Suprapubic skin (tissue), 4 donors: ENCODE results near the gene HERC3. TPM values are rescaled to one million over a fixed set of nuclear protein-coding genes. Genes with fewer than 3 reads are reported as not detected.
"Not testable (repeated sequence)": the region's sequence is repeated elsewhere in the genome, so short reads cannot be mapped to it uniquely, and the experiment has no call there.

ENCODE experiments used
- DNase-seq, 2 donors: peaks; one replicate each; pipeline ENCODE4 v3.0.0-alpha.2; 2019; ENCODE audit warnings: low spot score in 2 of 2
- H3K27ac ChIP-seq: fragments of 200-600 bp; sonication (generic); one replicate; pipeline ENCODE4 v1.5.1; 2019
- H3K27me3 ChIP-seq: fragments of 200-600 bp; sonication (generic); one replicate; pipeline ENCODE4 v1.5.1; 2019
- H3K36me3 ChIP-seq: fragments of 200-600 bp; sonication (generic); one replicate; pipeline ENCODE4 v1.5.1; 2019
- H3K4me1 ChIP-seq: fragments of 200-600 bp; sonication (generic); one replicate; pipeline ENCODE4 v1.5.1; 2019
- H3K4me3 ChIP-seq: fragments of 200-600 bp; sonication (generic); one replicate; pipeline ENCODE4 v1.5.1; 2019; ENCODE audit warnings: mild to moderate bottlenecking
- H3K9me3 ChIP-seq: fragments of 200-600 bp; sonication (generic); one replicate; pipeline ENCODE4 v1.5.1; 2019
- CTCF ChIP-seq, 2 donors: fragments of 200-600 bp in 1 of 2; fragments of 450-650 bp in 1 of 2; sonication (generic) in 1 of 2; IDR thresholded peaks; one replicate each; pipeline ENCODE4 v1.5.1; 2016 to 2019; ENCODE audit warnings: antibody characterized with exemption in 2 of 2, mild to moderate bottlenecking in 1 of 2, moderate library complexity in 1 of 2
- EP300 ChIP-seq: sonication (generic); formaldehyde crosslinking; IDR thresholded peaks from one replicate; pipeline ENCODE4 v1.6.1; 2017; ENCODE audit warnings: antibody characterized with exemption
- POLR2A ChIP-seq, 2 donors: fragments of 450-650 bp; IDR thresholded peaks; one replicate each; pipeline ENCODE4 v1.6.1; 2017; ENCODE audit warnings: antibody characterized with exemption in 2 of 2, mild to moderate bottlenecking in 2 of 2, moderate library complexity in 2 of 2
- POLR2AphosphoS5 ChIP-seq, 3 donors: sonication (generic); formaldehyde crosslinking; IDR thresholded peaks; one replicate each; pipeline ENCODE4 v1.6.1; 2017; ENCODE audit warnings: antibody characterized with exemption in 3 of 3
- WGBS: methylation state at CpG from one replicate; pipeline ENCODE4 v1.1.5; 2018; 5-methylcytosine and 5-hydroxymethylcytosine counted together
- total RNA-seq, 4 donors: library from RNA; depleted of rRNA; stranded (reverse); fragments of >200 nt; gene quantifications; one replicate each; pipeline ENCODE4 v1.1.0, GENCODE V29; 2016

The HERC3 gene
- total RNA-seq, 4 donors from 2014 or later = 41.6 to 110 (median 48.0) TPM

GRCh38 chr4:88609387-88609786 lies 17.1 kb downstream of the HERC3 start:
- H3K36me3 ChIP-seq = peaks cover 29% of the 10 kb centered on the region

GRCh38 chr4:88609794-88610193 lies 17.5 kb downstream of the HERC3 start:
- not testable (repeated sequence) for H3K4me3 ChIP-seq, H3K9me3 ChIP-seq, H3K27me3 ChIP-seq, DNase-seq
- peak overlapping the region; percentile 89 for H3K27ac ChIP-seq
- peaks cover 59% of the 10 kb centered on the region for H3K4me1 ChIP-seq
- 98% methylated on average over 5 of the region's 5 CpGs for WGBS
- peaks cover 29% of the 10 kb centered on the region for H3K36me3 ChIP-seq

More at GRCh38 chr4:88609387-88609786, 17.1 kb downstream of the HERC3 start:
- Histone ChIP-seq H3K4me1 (peaks cover 56% of the 10 kb centered on the region), H3K27me3 (no peaks in the 10 kb centered on the region), H3K27ac (peak overlapping the region; percentile 89), H3K4me3 (no peak overlapping the region), H3K9me3 (no peaks in the 10 kb centered on the region)
- TF ChIP-seq POLR2A (IDR thresholded peaks at IDR 0.05) = no peak
- no peak for TF ChIP-seq EP300
- no peak for TF ChIP-seq POLR2AphosphoS5 (IDR thresholded peaks at IDR 0.05)
- TF ChIP-seq CTCF (IDR thresholded peaks at IDR 0.05) = no peak
- WGBS = 69% methylated on average over 3 of the region's 3 CpGs
- no peak for DNase-seq

GRCh38 chr4:88610771-88611170 lies 18.5 kb downstream of the HERC3 start:
- no peaks in the 10 kb centered on the region for H3K9me3 ChIP-seq
- TF ChIP-seq EP300 (no peak), CTCF (IDR thresholded peaks at IDR 0.05) (no peak), POLR2AphosphoS5 (IDR thresholded peaks at IDR 0.05) (peak in 1 of 3 donors; percentile 28), POLR2A (IDR thresholded peaks at IDR 0.05) (no peak)
- H3K27ac ChIP-seq = peak overlapping the region; percentile 89
- WGBS = 37% methylated on average over 5 of the region's 5 CpGs
- H3K36me3 ChIP-seq = peaks cover 28% of the 10 kb centered on the region
- H3K27me3 ChIP-seq = no peaks in the 10 kb centered on the region
- no peak overlapping the region for H3K4me3 ChIP-seq
- peaks cover 59% of the 10 kb centered on the region for H3K4me1 ChIP-seq
- no peak for DNase-seq

GRCh38 chr4:88613417-88613875 lies 21.2 kb downstream of the HERC3 start:
- no peak for DNase-seq
- 33% methylated on average over 5 of the region's 5 CpGs for WGBS
- peaks cover 72% of the 10 kb centered on the region for H3K4me1 ChIP-seq

GRCh38 chr4:88614058-88614457 lies 21.8 kb downstream of the HERC3 start:
- Histone ChIP-seq H3K4me3 (no peak overlapping the region), H3K4me1 (peaks cover 72% of the 10 kb centered on the region), H3K9me3 (no peaks in the 10 kb centered on the region), H3K36me3 (no peaks in the 10 kb centered on the region), H3K27ac (peak overlapping the region; percentile 89), H3K27me3 (no peaks in the 10 kb centered on the region)
- 76% methylated on average over 1 of the region's 1 CpG for WGBS
- no peak for DNase-seq
- TF ChIP-seq POLR2AphosphoS5 (IDR thresholded peaks at IDR 0.05) = no peak
- no peak for TF ChIP-seq CTCF (IDR thresholded peaks at IDR 0.05)
- TF ChIP-seq EP300 = no peak
- TF ChIP-seq POLR2A (IDR thresholded peaks at IDR 0.05) = no peak

More at GRCh38 chr4:88613417-88613875, 21.2 kb downstream of the HERC3 start:
- peak overlapping the region; percentile 89 for H3K27ac ChIP-seq
- H3K9me3 ChIP-seq = no peaks in the 10 kb centered on the region
- peaks cover 3% of the 10 kb centered on the region for H3K36me3 ChIP-seq
- H3K4me3 ChIP-seq = no peak overlapping the region
- TF ChIP-seq POLR2AphosphoS5 (IDR thresholded peaks at IDR 0.05) (no peak), POLR2A (IDR thresholded peaks at IDR 0.05) (peak in 1 of 2 donors; percentile 31), EP300 (no peak), CTCF (IDR thresholded peaks at IDR 0.05) (no peak)
- H3K27me3 ChIP-seq = no peaks in the 10 kb centered on the region
